HepG2 (cell line): ENCODE results near the gene RNASE9. TPM values are rescaled to one million over a fixed set of nuclear protein-coding genes. Genes with fewer than 3 reads are reported as not detected.

Experiments
- HDAC6 ChIP-seq: fragments of 200-600 bp; sonication (generic); IDR thresholded peaks from 2 replicates; pipeline ENCODE4 v1.7.0; 2017; ENCODE audit warnings: mild to moderate bottlenecking, antibody characterized with exemption, low read length, low read depth
- HOMEZ ChIP-seq: IDR thresholded peaks from 2 replicates; pipeline ENCODE4 v1.6.1; 2016; ENCODE audit warnings: low read depth
- HOXA9 ChIP-seq: sonication (generic); formaldehyde crosslinking; IDR thresholded peaks from 2 replicates; pipeline ENCODE4 v1.8.1; 2022; ENCODE audit warnings: missing genetic modification reagents, mild to moderate bottlenecking, moderate library complexity, borderline replicate concordance
- KLF15 ChIP-seq: sonication (generic); formaldehyde crosslinking; IDR thresholded peaks from 2 replicates; pipeline ENCODE4 v1.8.1; 2023; ENCODE audit warnings: borderline replicate concordance, mild to moderate bottlenecking, inconsistent platforms, missing genetic modification reagents, mixed read lengths
- MYPOP ChIP-seq: sonication (generic); formaldehyde crosslinking; IDR thresholded peaks from 2 replicates; pipeline ENCODE4 v1.8.1; 2023; ENCODE audit warnings: mild to moderate bottlenecking, moderate library complexity, missing genetic modification reagents
- NFKB2 ChIP-seq: sonication (generic); formaldehyde crosslinking; IDR thresholded peaks from 2 replicates; pipeline ENCODE4 v1.4.0; 2020; ENCODE audit warnings: missing genetic modification reagents, borderline replicate concordance
- PREB ChIP-seq: sonication (generic); formaldehyde crosslinking; IDR thresholded peaks from 2 replicates; pipeline ENCODE4 v1.4.0; 2020; ENCODE audit warnings: missing genetic modification reagents
- SP140L ChIP-seq: sonication (generic); formaldehyde crosslinking; IDR thresholded peaks from 2 replicates; pipeline ENCODE4 v1.4.0; 2020; ENCODE audit warnings: missing genetic modification reagents, borderline replicate concordance
- STAT6 ChIP-seq: sonication (generic); formaldehyde crosslinking; IDR thresholded peaks from 2 replicates; pipeline ENCODE4 v1.4.0; 2020; ENCODE audit warnings: missing genetic modification reagents, mild to moderate bottlenecking, borderline replicate concordance
- TEAD3 ChIP-seq: optimal IDR thresholded peaks from 2 replicates; pipeline ENCODE3; 2016; ENCODE audit warnings: borderline replicate concordance
- TMF1 ChIP-seq: sonication (generic); formaldehyde crosslinking; IDR thresholded peaks from 2 replicates; pipeline ENCODE4 v1.8.1; 2022; ENCODE audit warnings: low read depth, missing genetic modification reagents
- TRIM22 ChIP-seq: fragments of 450-650 bp; IDR thresholded peaks from 2 replicates; pipeline ENCODE4 v1.6.1; 2017
- ZNF598 ChIP-seq: sonication (generic); formaldehyde crosslinking; IDR thresholded peaks from 2 replicates; pipeline ENCODE4 v1.5.1; 2020; ENCODE audit warnings: mild to moderate bottlenecking, missing genetic modification reagents, borderline replicate concordance
- ZNF687 ChIP-seq: sonication (generic); formaldehyde crosslinking; IDR thresholded peaks from 2 replicates; pipeline ENCODE4 v1.5.1; 2020; ENCODE audit warnings: mild to moderate bottlenecking, missing genetic modification reagents, moderate library complexity
- ZNF781 ChIP-seq: sonication (generic); formaldehyde crosslinking; IDR thresholded peaks from 2 replicates; pipeline ENCODE4 v1.5.1; 2020; ENCODE audit warnings: borderline replicate concordance, mild to moderate bottlenecking, missing genetic modification reagents; ENCODE audit errors: not compliant biosample characterization
- polyA plus RNA-seq, 8 experiments: library from polyadenylated mRNA; depleted of rRNA in 3 of 8; stranded (reverse) in 7 of 8; unstranded in 1 of 8; fragments of >200 nt; fragmentation: Illumina TruSeq in 4 of 8; extraction: Trizol in 4 of 8; gene quantifications; 2 replicates each; pipeline versions ENCODE4 v1.2.1 to v1.2.3, GENCODE V29; 2011 to 2016; ENCODE audit warnings: low read depth in 4 of 8, missing spikeins in 1 of 8, mixed read lengths in 1 of 8; ENCODE audit not compliant: insufficient read depth in 1 of 8
- total RNA-seq, 5 experiments: library from RNA; depleted of rRNA; stranded (reverse); fragments of >200 nt; fragmentation: Illumina TruSeq; extraction: Trizol; gene quantifications; 2 replicates each; pipeline ENCODE4 v1.2.3, GENCODE V29; 2016; ENCODE audit warnings: low read depth in 1 of 5

RNASE9 gene
- total and polyA plus RNA-seq, 2 of the 13 experiments (the other 11 are each of a cell fraction or from before 2014, with no cell fraction given): not detected

- no peak for TF ChIP-seq TRIM22
- peak; percentile 79; the same call in 1 of the 2 replicates for TF ChIP-seq ZNF598 (CRISPR knock-in tag)
- TF ChIP-seq HOMEZ (CRISPR knock-in tag): peak; percentile 38
- peak; percentile 57 for TF ChIP-seq ZNF687 (CRISPR knock-in tag)
- no peak for TF ChIP-seq KLF15 (CRISPR knock-in tag)
- peak; percentile 69; the same call in 1 of the 2 replicates for TF ChIP-seq NFKB2 (CRISPR knock-in tag)
- 0 out of 2 replicates have a peak, but pooled peaks have one; percentile 21 for TF ChIP-seq STAT6 (CRISPR knock-in tag)
- TF ChIP-seq MYPOP (CRISPR knock-in tag): peak; percentile 44; the same call in 1 of the 2 replicates
- TF ChIP-seq ZNF781: no peak
- no peak for TF ChIP-seq HDAC6
- no peak for TF ChIP-seq TMF1 (CRISPR knock-in tag)
- TF ChIP-seq PREB (CRISPR knock-in tag): no peak
- no peak for TF ChIP-seq HOXA9 (CRISPR knock-in tag)
- no peak for TF ChIP-seq SP140L
- TF ChIP-seq TEAD3 (CRISPR knock-in tag): peak; percentile 84
These were observed 45.5 kb upstream of the RNASE9 start (continued) for GRCh38 chr14:20606190-20606901.
